ENCODE measurements around the gene FNBP1L. TPM values are rescaled to one million over a fixed set of nuclear protein-coding genes. Genes with fewer than 3 reads are reported as not detected.

Gene FNBP1L
- polyA plus RNA-seq, 1 of the 3 experiments (the other 2 are of a cell fraction), result 16.5 TPM

DNA sequence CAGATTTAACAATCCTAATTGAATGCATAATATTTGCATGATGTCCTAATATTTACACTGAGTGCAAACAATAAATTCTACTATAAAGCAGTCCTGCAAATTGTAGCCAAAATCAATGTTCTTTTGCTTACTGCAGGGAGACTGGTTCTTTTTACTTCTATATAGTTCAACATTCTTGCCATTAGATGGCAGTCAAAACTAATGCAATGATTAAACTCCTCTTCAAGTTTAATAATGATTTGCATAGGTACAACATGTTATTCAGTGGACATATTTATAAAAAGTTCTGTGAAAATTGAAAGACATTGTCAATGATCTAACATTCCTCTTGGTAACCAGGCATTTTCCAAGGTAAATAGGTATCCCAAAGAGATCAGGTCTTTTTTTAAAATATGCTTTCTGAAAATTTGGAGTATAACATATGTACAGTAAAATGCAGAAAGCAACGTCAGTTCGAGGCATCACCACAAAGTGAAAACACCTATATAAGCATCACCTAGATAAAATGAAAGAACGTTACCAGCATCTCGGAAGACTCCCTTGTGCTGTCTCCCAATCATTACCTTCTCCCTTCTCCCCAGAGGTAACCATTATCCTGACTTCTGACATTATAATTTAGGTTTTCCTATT, 9.8 kb upstream of the FNBP1L start:
- H3K4me1 ChIP-seq (ENCODE audit: control insufficient read depth in 1 of 2, insufficient read depth in 2 of 2, low read depth in 1 of 2, low read length in 1 of 2), result peaks cover 0 to 6% of the 10 kb centered on the region in 2 experiments; a peak in 2 of 4 replicates
- no peaks in the 10 kb centered on the region for H3K27me3 ChIP-seq (ENCODE audit: insufficient read depth)
- H3K9me2 ChIP-seq, result no peaks in the 10 kb centered on the region
- no peak overlapping the region for H3K9ac ChIP-seq
- TF ChIP-seq RFX5 (IDR thresholded peaks at IDR 0.05; ENCODE audit: low read length) (0 out of 2 replicates have a peak, but pooled peaks have one; percentile 30), EZH2phosphoT487 (IDR thresholded peaks at IDR 0.05; ENCODE audit: borderline replicate concordance, low read depth) (no peak), YY1 (IDR thresholded peaks at IDR 0.05; ENCODE audit: low read depth) (no peak), NFIC (IDR thresholded peaks at IDR 0.05; ENCODE audit: borderline replicate concordance) (no peak), SMC3 (IDR thresholded peaks at IDR 0.05; ENCODE audit: low read depth, low read length) (peak; percentile 67), SIN3A (IDR thresholded peaks at IDR 0.05; ENCODE audit: borderline replicate concordance, low read depth, low read length) (no peak), RAD21 (IDR thresholded peaks at IDR 0.05; ENCODE audit: low read length) (peak; percentile 88), NRF1 (IDR thresholded peaks at IDR 0.05; ENCODE audit: low read depth, low read length) (no peak)
- TF ChIP-seq, protein P1, sequence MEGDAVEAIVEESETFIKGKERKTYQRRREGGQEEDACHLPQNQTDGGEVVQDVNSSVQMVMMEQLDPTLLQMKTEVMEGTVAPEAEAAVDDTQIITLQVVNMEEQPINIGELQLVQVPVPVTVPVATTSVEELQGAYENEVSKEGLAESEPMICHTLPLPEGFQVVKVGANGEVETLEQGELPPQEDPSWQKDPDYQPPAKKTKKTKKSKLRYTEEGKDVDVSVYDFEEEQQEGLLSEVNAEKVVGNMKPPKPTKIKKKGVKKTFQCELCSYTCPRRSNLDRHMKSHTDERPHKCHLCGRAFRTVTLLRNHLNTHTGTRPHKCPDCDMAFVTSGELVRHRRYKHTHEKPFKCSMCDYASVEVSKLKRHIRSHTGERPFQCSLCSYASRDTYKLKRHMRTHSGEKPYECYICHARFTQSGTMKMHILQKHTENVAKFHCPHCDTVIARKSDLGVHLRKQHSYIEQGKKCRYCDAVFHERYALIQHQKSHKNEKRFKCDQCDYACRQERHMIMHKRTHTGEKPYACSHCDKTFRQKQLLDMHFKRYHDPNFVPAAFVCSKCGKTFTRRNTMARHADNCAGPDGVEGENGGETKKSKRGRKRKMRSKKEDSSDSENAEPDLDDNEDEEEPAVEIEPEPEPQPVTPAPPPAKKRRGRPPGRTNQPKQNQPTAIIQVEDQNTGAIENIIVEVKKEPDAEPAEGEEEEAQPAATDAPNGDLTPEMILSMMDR (IDR thresholded peaks at IDR 0.05), result peak; percentile 82
- no peak overlapping the region for H3K4me2 ChIP-seq
- no peaks in the 10 kb centered on the region for H3F3A ChIP-seq (replicated peaks; ENCODE audit: insufficient read depth)
- no peak overlapping the region for H3K27ac ChIP-seq (ENCODE audit: low read depth in 2 of 2, low read length in 1 of 2)
- 45% methylated on average over 4 of the region's 4 CpGs for WGBS (ENCODE audit: low lambda C conversion rate)
- POLR2A ChIA-PET, result no interaction called here
- H4K20me1 ChIP-seq (ENCODE audit: insufficient read depth), result no peaks in the 10 kb centered on the region
- H3K9me3 ChIP-seq, result no peaks in the 10 kb centered on the region
- no peak overlapping the region; a peak in 1 of 4 replicates for H3K4me3 ChIP-seq (ENCODE audit: low read depth in 2 of 2, low read length in 1 of 2)
- peak; percentile 63 for DNase-seq
- CTCF ChIA-PET, result interaction anchor here (0.7 to 2.8 kb wide), 15 partner anchors 8 to 484 kb away, joined by 3 to 16 read pairs (median 4); no protein-coding TSS in a partner anchor
- H3K79me2 ChIP-seq (ENCODE audit: insufficient read depth), result no peaks in the 10 kb centered on the region
- H3K36me3 ChIP-seq (replicated peaks in 1 of 2; ENCODE audit: control insufficient read depth in 1 of 2, insufficient read depth in 2 of 2, low read length in 1 of 2), result no peaks in the 10 kb centered on the region
- H2AFZ ChIP-seq (ENCODE audit: low read depth), result no peak overlapping the region

DNA sequence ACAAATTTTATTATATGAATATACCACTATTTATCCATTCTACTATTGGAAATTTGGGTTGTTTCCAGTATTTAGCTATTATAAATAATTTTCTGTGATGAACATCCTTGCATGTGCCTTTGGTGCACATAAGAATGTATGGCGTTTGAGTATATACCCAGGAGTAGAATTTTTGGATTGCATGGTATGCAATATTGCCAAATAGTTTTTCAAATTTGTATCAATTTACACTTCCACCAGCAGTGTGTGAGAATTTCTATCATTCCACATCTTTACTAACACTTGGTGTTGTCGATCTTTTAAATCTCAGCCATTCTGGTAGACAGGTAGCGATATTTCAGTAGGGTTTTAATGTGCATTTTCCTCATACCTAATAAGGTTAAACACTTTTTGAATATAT, 9.2 kb upstream of the FNBP1L start:
- no peak for DNase-seq
- H3K4me3 ChIP-seq (ENCODE audit: low read depth in 2 of 2, low read length in 1 of 2), result no peak overlapping the region
- WGBS (ENCODE audit: low lambda C conversion rate), result 75% methylated on average over 3 of the region's 3 CpGs
- H3K4me2 ChIP-seq, result no peak overlapping the region
- no peaks in the 10 kb centered on the region for H3K9me2 ChIP-seq
- H3K4me1 ChIP-seq (ENCODE audit: control insufficient read depth in 1 of 2, insufficient read depth in 2 of 2, low read depth in 1 of 2, low read length in 1 of 2), result peaks cover 0 to 6% of the 10 kb centered on the region in 2 experiments; a peak in 2 of 4 replicates
- no peak overlapping the region for H3K27ac ChIP-seq (ENCODE audit: low read depth in 2 of 2, low read length in 1 of 2)
- no peaks in the 10 kb centered on the region for H3K36me3 ChIP-seq (replicated peaks in 1 of 2; ENCODE audit: control insufficient read depth in 1 of 2, insufficient read depth in 2 of 2, low read length in 1 of 2)
- no peaks in the 10 kb centered on the region for H3K79me2 ChIP-seq (ENCODE audit: insufficient read depth)
- no peak overlapping the region for H3K9ac ChIP-seq
- ChIA-PET CTCF (interaction anchor here (0.7 kb wide), 2 partner anchors 181 to 395 kb away, joined by 3 read pairs; no protein-coding TSS in a partner anchor), POLR2A (no interaction called here)
- TF ChIP-seq SMC3 (IDR thresholded peaks at IDR 0.05; ENCODE audit: low read depth, low read length), result no peak
- TF ChIP-seq, protein P2, sequence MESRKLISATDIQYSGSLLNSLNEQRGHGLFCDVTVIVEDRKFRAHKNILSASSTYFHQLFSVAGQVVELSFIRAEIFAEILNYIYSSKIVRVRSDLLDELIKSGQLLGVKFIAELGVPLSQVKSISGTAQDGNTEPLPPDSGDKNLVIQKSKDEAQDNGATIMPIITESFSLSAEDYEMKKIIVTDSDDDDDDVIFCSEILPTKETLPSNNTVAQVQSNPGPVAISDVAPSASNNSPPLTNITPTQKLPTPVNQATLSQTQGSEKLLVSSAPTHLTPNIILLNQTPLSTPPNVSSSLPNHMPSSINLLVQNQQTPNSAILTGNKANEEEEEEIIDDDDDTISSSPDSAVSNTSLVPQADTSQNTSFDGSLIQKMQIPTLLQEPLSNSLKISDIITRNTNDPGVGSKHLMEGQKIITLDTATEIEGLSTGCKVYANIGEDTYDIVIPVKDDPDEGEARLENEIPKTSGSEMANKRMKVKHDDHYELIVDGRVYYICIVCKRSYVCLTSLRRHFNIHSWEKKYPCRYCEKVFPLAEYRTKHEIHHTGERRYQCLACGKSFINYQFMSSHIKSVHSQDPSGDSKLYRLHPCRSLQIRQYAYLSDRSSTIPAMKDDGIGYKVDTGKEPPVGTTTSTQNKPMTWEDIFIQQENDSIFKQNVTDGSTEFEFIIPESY (IDR thresholded peaks at IDR 0.05; ENCODE audit: borderline replicate concordance, low read depth), result no peak
- no peak for TF ChIP-seq NFIC (IDR thresholded peaks at IDR 0.05; ENCODE audit: borderline replicate concordance)
- TF ChIP-seq, protein P3, sequence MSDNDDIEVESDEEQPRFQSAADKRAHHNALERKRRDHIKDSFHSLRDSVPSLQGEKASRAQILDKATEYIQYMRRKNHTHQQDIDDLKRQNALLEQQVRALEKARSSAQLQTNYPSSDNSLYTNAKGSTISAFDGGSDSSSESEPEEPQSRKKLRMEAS (IDR thresholded peaks at IDR 0.05; ENCODE audit: low read depth), result no peak
- no peak for TF ChIP-seq ELF1 (IDR thresholded peaks at IDR 0.05)
- TF ChIP-seq NRF1 (IDR thresholded peaks at IDR 0.05; ENCODE audit: low read depth, low read length), result no peak
- TF ChIP-seq JUND (IDR thresholded peaks at IDR 0.05), result no peak
- no peak for TF ChIP-seq GABPA (IDR thresholded peaks at IDR 0.05; ENCODE audit: low read depth)
- TF ChIP-seq TCF12 (IDR thresholded peaks at IDR 0.05), result no peak
- no peaks in the 10 kb centered on the region for H4K20me1 ChIP-seq (ENCODE audit: insufficient read depth)
- H3K27me3 ChIP-seq (ENCODE audit: insufficient read depth), result no peaks in the 10 kb centered on the region
- peaks cover 4% of the 10 kb centered on the region for H3F3A ChIP-seq (replicated peaks; ENCODE audit: insufficient read depth)
- H2AFZ ChIP-seq (ENCODE audit: low read depth), result no peak overlapping the region
- no peaks in the 10 kb centered on the region for H3K9me3 ChIP-seq

Data from SK-N-SH (cell line).